GM18870 (cell line): ENCODE data around the gene LRRC23.

ENCODE experiments used
- ATAC-seq: cut with Tn5 transposase; IDR thresholded peaks from one replicate; pipeline ENCODE4 v1.9.1; 2021; ENCODE audit warnings: moderate library complexity; ENCODE audit not compliant: unreplicated experiment

LRRC23 gene

DNA sequence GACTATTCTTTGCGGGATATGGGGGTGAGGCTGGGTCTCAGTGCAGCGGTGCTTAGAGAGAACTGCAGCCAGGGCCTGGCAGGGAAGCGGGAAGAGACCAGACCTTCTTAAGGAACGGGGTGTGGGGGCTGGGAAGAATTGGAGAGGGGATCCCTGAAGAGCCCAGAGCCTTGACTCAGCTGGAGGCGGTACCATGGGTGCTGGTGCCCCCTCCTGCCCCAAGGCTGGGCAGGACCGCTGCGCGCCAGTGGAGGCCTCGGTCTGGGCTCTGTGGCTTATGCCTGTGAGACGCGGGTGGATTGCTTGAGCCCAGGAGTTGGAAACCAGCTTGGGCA, 37.7 kb downstream of the LRRC23 start:
- ATAC-seq: no peak

DNA sequence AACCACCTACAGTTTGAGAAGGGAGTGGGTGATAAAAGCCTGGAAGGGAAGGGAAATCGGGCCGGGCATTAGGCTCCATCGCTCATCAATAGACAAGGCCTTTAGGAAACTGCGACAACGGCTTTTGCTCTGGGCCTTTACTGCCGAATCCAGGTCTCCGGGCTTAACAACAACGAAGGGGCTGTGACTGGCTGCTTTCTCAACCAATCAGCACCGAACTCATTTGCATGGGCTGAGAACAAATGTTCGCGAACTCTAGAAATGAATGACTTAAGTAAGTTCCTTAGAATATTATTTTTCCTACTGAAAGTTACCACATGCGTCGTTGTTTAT, 38.7 kb downstream of the LRRC23 start:
- ATAC-seq: peak; percentile 28

DNA sequence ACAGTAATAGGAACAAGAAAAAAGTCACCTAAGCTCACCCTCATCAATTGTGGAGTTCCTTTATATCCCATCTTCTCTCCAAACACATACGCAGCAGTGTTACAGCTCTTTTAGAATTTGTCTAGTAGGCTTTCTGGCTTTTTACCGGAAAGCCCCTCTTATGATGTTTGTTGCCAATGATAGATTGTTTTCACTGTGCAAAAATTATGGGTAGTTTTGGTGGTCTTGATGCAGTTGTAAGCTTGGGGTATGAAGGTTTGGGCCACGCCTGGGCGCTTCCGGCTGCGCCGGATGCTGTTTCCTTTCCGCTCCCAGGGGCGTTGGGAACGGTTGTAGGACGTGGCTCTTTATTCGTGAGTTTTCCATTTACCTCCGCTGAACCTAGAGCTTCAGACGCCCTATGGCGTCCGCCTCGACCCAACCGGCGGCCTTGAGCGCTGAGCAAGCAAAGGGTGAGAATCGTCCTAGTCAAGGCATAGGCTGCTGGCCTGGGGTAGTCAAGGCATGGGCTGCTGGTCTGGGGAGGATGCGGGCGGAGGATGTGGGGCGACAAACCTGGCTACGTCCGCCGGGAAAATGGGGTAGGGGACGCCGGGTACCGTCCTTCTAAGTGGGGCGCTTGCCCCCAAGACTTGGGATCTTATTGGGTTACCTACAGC, 39.2 kb downstream of the LRRC23 start, which contains the start of the genes C12orf57 and RNU7-1:
Gene C12orf57 (plus strand): TSS at position 301 of the 659 bp plus-strand sequence. CDS start 100 bp downstream, at position 401.
Gene RNU7-1 (plus strand): TSS at position 95 of the 659 bp plus-strand sequence.
- ATAC-seq: peak; percentile 39

DNA sequence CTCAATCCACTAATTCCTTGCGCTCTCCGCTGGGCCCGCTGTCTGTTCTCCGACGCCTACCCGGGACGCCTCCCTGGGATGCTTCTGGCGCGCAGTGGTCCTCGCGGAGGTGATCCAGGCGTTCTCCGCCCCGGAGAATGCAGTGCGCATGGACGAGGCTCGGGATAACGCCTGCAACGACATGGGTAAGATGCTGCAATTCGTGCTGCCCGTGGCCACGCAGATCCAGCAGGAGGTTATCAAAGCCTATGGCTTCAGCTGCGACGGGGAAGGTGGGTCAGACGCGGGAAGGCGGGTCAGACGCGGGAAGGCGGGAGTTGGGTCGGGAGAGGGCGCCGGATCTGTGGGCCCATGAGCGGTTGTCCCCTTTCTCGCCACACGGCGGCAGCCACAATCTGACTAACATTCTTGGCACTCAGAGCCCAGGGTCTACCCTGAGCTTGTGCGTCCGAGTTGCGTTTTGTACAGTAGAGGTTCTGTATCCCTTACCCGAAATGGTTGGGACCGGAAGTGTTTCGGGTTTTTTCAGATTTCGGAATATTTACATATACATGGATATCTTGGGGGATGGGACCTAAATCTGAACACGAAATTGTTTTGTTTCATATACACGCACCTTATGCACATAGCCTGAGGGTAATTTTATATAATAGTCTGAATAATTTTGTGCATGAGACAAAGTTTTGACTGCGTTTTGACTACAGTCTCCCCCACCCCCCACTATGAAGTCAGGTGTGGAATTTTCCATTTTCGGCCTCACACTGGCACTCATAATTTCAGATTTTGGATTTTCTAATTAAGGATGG, 40.0 kb downstream of the LRRC23 start:
- peak; percentile 25 for ATAC-seq

DNA sequence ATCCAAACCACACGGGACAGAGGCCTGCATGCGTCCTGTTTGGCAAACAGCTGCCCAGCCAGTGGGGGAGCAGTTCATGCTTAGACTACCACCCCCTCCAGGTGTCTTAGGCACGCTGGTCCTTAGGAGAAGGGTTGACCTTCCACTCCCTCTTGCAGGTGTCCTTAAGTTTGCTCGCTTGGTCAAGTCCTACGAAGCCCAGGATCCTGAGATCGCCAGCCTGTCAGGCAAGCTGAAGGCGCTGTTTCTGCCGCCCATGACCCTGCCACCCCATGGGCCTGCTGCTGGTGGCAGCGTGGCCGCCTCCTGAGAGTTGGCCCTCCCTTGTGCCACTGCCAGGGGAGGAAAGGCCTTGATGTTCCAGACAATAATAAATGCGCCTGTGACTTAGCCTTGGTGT, 41.0 kb downstream of the LRRC23 start:
- ATAC-seq: no peak

DNA sequence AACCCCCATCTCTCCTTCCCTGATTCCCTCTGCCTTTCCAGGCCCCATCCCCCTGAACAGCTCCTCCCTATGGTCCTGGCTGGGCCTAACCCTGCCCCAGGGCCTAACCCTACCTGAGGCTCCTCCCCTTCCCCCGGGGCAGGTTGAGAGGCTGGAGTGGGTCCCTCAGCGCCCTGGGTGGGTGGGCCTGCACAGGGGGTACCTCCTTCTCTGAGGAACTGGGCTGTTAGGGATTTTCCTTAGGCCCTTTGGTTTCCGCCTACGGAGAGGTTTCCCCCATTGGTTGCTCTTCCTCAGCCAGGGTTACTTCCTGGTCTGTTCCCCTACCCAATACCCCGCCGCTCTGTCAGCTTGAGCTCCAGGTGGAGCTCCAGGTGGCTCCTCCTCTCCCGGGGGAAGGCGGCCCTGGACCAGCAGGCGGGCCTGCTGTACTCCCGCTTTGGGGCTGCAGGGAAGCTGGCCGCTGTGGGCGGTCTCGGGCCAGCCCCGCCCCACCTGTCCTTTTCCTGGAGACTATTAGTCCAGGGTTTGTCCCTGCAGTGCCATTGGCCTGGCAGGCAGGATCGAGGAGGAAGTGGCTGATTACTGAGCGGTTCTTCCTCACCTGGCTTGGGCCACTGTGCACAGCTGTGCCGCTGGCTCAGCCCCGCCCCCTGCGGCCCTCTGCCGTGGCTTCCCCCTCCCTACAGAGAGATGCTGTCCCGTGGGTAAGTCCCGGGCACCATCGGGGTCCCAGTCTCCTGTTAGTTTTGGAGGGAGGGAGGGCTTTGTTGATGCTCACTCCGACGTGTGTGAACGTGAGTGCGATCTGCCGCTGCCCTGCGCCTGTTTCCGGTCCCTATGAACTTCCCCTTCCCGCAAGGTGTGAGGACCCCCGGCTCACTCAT, 41.7 kb downstream of the LRRC23 start:
- ATAC-seq: peak; percentile 18

DNA sequence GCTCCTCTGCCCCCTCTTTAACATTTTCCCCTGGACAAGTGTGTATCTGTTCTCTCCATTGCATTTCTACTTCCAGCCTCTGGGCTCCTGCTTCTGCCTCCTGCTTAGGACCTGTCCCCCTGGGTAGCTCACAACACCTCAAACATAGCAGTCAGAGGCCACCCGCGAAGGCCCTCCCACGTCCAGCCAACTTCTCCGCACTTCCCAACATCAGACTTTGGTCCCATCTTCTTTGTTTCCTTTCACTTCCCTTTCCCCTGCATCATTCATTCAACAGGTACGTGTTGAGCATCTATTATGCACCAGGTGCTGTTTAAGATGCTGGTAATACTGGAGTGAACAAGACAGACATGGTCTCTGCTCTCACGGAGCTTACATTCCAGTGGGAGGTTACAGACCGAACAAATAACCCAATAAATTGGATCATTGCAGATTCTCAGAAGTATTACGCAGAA, 42.3 kb downstream of the LRRC23 start:
- ATAC-seq: no peak

DNA sequence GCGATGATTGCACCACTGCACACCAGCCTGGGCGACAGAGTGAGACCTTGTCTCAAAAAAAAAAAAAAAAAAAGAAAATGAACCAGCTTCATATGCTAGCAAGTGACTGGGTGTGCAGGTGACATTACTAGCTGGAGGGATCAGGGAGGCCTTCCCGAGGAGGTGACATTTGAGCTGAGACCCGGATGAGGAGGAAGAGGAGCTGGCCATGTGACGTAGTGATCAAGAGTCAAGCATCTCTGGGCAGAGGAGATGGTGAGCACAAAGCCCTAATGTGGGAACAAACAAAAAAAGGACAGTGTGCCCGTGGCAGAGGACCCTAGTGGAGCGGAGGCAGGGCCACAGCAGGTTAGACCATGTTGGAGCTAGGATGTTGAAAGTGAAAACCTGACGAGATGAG, 43.0 kb downstream of the LRRC23 start:
- ATAC-seq: no peak

DNA sequence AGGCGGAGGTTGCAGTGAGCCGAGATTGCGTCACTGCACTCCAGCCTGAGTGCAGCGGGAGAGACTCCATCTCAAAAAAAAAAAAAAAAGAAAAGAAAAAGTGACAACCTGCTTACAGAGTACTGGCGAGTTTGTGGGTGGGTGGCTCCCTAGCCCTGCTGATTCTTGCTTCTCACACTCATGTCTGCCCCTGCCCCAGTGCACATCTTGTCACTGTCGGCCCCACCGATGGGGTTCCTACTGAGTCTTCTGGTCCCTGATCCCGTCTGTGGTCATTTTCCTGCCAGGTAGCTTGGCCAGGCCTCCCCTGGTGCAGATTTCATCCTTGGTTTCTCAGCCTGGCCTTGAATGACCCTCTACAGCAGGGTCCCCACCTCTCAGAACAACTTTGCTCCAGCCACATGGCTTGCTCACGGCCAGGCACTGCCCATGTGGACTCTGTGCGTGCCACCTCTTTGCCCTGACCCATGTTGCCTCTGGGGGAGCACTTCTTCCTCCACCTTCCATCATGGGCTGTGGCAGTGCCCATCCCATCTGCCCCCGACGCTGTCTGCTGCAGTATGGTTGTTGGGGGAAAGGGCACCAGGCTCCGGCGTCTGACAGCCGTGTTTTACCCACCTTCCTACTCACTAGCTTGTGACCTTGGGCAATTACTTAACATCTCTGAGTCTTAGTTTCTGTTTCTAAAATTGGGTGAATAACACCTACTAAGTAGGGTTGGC, 44.4 kb downstream of the LRRC23 start:
- ATAC-seq: no peak

DNA sequence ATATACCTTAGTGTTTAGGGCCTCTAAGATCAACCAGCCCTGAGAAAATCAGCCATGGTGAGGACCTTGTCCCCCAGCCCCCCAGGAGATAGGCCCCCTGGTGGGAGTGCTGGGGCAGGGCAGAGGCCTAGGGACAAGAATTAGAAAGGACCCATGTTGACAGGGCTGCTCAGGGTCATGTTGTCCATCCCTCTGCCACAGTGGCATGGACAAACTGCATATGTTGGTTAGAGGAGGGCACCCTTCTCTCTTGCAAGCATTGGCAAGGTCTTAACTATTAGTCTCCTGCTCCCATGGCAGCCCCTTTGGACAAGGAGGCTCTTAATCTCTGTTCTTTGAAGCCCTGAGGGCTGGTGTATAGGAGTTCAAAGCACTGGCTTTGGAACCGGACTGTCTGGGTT, 45.8 kb downstream of the LRRC23 start:
- no peak for ATAC-seq

DNA sequence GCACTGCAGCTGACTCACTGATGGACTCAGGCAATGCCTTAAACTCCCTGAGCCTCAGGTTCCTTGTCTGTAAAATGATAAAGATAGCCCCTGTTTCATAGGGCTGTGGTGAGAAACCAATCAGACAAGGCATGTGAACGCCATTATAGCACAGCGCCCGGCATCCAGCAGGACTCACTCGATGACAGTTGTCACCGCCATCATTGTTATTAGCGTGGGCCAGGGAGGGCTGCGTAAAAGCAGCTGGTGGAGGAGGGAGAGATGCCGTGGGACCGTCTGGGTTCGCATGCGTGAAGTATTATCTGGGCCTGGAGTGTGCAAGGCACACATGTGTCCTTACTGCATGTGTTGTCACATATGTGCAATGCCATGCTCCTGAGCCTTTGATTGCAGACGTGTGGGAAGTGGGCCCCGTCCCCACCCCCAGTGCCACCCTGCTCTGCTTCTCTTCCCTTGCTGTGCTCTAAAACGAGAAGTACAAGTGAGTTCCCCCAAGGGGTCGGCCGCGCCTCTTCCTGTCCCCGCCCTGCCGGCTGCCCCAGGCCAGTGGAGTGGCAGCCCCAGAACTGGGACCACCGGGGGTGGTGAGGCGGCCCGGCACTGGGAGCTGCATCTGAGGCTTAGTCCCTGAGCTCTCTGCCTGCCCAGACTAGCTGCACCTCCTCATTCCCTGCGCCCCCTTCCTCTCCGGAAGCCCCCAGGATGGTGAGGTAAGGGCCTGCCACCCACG, 46.4 kb downstream of the LRRC23 start, which contains the start of gene PTPN6:
Gene PTPN6 (plus strand): TSS at position 546 of the 730 bp plus-strand sequence. CDS start 157 bp downstream, at position 703.
- no peak for ATAC-seq

DNA sequence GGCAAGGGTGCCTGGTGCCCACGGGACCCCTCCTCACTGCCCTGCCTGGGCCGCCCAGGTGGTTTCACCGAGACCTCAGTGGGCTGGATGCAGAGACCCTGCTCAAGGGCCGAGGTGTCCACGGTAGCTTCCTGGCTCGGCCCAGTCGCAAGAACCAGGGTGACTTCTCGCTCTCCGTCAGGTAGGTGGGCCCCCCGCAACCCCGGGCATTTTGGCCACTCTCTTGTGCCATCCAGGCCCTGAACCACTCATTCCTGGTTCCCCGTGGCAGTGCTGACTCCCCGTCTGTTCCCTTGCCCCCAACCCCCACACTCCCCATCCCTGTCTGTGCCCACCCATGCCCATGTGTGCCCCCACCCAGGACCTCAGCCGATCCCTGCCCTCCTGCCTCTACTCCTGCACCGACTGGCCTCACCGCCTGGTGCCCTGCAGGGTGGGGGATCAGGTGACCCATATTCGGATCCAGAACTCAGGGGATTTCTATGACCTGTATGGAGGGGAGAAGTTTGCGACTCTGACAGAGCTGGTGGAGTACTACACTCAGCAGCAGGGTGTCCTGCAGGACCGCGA, 47.0 kb downstream of the LRRC23 start:
- ATAC-seq: no peak

DNA sequence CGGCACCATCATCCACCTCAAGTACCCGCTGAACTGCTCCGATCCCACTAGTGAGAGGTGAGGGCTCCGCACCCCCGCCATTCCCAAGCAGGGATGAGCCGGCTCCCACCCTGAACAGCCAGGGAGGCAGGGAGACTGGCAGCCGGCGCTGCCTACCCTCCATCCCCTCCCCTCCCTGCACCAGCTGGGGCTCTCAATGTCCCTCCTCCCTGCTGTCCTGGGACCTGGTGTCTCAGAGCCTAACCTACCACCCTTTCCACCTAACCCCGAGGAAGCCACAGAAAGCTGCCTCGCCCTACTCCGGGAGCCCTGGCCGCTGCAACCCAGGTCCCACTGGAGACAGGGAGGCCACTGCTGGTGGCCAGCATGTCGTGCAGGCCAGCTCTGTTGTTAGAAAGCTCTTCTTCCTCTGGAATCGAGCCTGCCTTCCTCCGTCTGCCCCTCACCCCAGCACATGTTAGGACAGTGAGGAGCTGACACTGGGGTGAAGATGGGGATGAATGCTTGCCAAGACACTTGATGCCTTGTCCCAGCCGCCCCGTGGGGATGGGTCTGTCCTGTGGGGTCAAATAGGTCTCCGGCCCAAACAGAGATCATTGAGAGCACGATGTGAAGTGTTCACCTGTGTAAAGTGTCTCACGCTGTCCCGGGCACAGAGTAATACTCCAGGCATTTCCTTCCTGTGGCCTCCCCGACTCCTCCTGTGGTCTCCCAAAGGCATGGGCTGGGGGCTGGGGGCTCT, 47.7 kb downstream of the LRRC23 start:
- ATAC-seq: no peak

DNA sequence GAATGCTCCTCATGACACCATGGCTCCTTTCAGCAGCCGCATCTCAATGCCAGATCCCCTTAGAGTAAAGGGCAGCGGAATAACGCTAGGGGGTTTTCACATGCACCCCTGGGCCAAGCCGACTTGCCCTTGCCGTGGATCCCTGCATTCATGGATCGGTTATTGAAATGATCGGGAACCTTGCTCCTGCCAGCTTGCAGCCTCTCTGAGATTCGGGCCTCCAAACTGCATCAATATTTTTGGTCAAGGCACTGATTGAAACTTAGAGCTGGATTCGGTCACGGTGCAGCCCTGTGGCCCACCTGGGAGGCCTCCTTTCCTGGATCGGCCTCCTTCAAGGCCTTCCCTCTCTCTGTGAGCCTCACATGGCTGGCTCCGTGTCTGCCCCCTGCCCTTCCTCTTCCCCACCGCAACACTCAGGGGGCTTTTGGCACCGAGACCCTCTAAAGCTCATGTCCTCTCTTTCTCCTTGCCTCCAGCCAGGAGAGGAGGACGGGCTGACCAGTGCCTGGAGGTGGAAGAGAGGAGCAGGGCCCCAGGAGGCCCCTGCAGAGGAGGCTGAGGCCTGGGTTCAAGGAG, 48.3 kb downstream of the LRRC23 start:
- ATAC-seq: peak; percentile 2

DNA sequence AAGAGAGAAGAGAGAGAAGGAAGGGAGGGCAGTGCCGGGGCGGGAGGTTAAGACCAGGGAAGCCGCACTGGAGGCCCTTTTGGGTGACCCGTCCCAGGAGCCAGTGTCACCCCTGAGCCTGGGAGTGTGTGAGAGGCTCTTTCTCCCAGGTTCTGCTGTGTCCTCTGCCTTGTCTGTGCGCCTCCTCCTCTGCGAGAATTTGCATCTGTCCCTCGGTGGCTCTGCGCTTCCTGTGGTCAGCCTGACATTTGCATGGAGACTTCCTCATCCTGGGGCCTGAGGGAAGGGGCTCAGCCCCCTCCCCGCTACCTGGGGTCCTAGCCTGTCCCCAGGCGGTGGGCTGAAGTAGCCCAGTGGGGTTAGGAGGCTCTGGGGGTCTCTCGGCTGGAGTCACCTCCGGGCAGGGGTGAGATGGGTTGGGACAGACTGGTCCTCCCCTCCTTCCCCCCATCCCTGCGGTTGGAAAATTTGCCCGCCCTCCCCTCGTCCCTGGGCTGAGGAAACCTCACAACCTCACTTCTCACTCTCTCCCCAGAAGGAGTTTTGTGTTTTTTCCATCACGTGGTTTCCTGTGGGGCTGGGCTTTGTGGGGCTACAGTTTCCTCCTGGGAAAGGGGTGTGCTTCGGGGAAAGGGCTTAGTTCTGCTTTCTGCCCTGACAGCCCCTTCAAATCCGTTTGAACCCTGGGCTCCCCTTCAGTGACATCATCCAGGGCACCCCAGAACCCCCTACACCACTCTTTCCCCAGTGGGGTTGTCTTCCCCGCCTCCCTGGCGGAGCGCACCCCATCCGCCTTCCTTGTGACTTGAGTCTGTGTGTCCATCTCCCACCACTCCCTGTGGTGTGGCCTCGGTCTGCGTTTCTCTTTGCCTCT, 49.1 kb downstream of the LRRC23 start:
- peak; percentile 44 for ATAC-seq

DNA sequence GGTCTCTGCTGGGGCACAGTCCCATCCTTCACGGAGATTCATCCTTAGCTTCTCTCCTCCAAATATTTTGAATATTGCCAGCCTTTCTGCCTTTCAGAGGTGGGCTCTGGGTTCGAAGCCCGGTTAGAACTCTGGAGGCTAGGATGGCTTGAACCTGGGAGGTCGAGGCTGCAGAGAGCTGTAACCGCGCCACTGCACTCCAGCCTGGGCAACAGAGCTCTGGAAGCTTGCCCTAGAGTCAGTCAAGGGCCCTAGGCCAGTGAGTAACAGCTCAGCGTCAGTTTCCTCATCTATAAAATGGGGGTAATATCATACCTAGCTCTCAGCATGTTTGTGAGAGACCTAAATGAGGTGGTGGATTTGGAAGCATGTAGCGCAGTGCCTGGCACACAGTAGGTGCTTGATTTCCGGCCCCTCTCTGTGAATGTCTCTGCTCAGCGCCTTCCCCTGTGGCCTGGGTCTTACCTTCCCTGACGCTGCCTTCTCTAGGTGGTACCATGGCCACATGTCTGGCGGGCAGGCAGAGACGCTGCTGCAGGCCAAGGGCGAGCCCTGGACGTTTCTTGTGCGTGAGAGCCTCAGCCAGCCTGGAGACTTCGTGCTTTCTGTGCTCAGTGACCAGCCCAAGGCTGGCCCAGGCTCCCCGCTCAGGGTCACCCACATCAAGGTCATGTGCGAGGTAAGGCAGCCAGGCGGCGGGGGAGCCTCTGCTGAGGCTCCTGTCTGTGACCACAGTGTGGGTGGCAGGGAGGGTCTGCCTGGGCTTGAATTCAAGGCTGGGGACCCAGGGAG, 49.9 kb downstream of the LRRC23 start:
- ATAC-seq: no peak
